ENCODE data around the gene KRTAP10-6.
"Not testable (repeated sequence)": the region's sequence is repeated elsewhere in the genome, so short reads cannot be mapped to it uniquely, and the experiment has no call there.

The KRTAP10-6 gene

GRCh38 chr21:44551340-44551961 lies 40.9 kb downstream of the KRTAP10-6 start, which contains the start of gene KRTAP10-2:
Gene KRTAP10-2 (minus strand): TSS chr21:44551505. CDS start chr21:44551458, 47 bp downstream.
- no peak for DNase-seq
- Histone ChIP-seq H4K12ac (ENCODE audit: low read depth, low read length) (no peak within 1 kb of the TSS), H3K27ac (ENCODE audit: low read depth, low read length) (no peak within 1 kb of the TSS), H2AFZ (ENCODE audit: insufficient read depth, low read length, poor library complexity) (no peak within 1 kb of the TSS), H3K9ac (ENCODE audit: low read length) (no peak within 1 kb of the TSS), H4K8ac (ENCODE audit: low read depth, low read length) (no peak within 1 kb of the TSS), H3K4ac (ENCODE audit: low read depth, low read length) (no peak within 1 kb of the TSS), H3K36me3 (ENCODE audit: control insufficient read depth in 1 of 2, insufficient read depth in 2 of 2, low read length in 2 of 2) (peaks cover 0 to 2% of the 10 kb centered on the region in 2 experiments), H2BK5ac (ENCODE audit: low read depth, low read length, poor library complexity) (no peak within 1 kb of the TSS), H3K14ac (ENCODE audit: low read length) (no peak within 1 kb of the TSS), H4K91ac (ENCODE audit: low read depth, low read length) (peak within 1 kb of the TSS; percentile 44), H2AK5ac (ENCODE audit: low read length) (no peak within 1 kb of the TSS), H3K4me1 (ENCODE audit: control insufficient read depth in 1 of 2, insufficient read depth in 2 of 2, low read length in 2 of 2) (peaks cover 0 to 10% of the 10 kb centered on the region in 2 experiments), H3K4me2 (ENCODE audit: low read length) (no peak within 1 kb of the TSS), H3K9me3 (ENCODE audit: insufficient read depth, low read depth, low read length) (peaks cover 8% of the 10 kb centered on the region), H3K79me1 (ENCODE audit: low read length) (peaks cover 11% of the 10 kb centered on the region), H2BK120ac (ENCODE audit: insufficient read depth, low read length, poor library complexity) (no peak within 1 kb of the TSS), H3K4me3 (ENCODE audit: low read depth, low read length) (no peak within 1 kb of the TSS), H2BK12ac (ENCODE audit: low read length) (peak within 1 kb of the TSS; percentile 16), H3K18ac (ENCODE audit: low read length) (no peak within 1 kb of the TSS), H3K79me2 (ENCODE audit: control insufficient read depth, insufficient read depth, low read length, poor library complexity) (no peaks in the 10 kb centered on the region), H3K27me3 (ENCODE audit: insufficient read depth, low read length) (no peaks in the 10 kb centered on the region), H3K23ac (ENCODE audit: low read length) (no peak within 1 kb of the TSS)
- WGBS (ENCODE audit: extremely low coverage, insufficient coverage, insufficient read length) = no CpG with 5 or more reads among the region's 17 CpGs

DNA sequence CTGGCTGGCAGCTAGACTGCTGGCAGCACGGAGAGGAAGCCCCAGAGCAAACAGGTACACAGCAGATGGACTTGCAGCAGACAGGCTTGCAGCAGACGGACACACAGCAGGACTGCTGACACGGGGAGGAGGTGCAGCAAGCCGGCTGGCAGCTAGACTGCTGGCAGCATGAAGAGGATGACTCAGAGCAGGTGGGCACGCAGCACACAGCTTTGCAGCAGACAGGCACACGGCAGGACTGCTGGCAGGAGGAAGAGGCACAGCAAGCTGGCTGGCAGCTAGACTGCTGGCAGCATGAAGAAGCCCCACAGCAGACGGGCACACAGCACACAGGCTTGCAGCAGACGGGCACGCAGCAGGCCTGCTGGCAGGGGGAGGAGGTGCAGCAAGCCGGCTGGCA lies 41.5 kb downstream of the KRTAP10-6 start:
- Histone ChIP-seq H2BK12ac (ENCODE audit: low read length) (no peak overlapping the region), H2BK5ac (ENCODE audit: low read depth, low read length, poor library complexity) (no peak overlapping the region), H3K4me3 (ENCODE audit: low read depth, low read length) (no peak overlapping the region), H3K36me3 (ENCODE audit: control insufficient read depth in 1 of 2, insufficient read depth in 2 of 2, low read length in 2 of 2) (peaks cover 0 to 2% of the 10 kb centered on the region in 2 experiments), H2BK120ac (ENCODE audit: insufficient read depth, low read length, poor library complexity) (no peak overlapping the region), H3K23ac (ENCODE audit: low read length) (no peak overlapping the region), H2AFZ (ENCODE audit: insufficient read depth, low read length, poor library complexity) (no peak overlapping the region), H3K9ac (ENCODE audit: low read length) (no peak overlapping the region), H3K4me2 (ENCODE audit: low read length) (no peak overlapping the region), H3K14ac (ENCODE audit: low read length) (no peak overlapping the region), H3K4me1 (ENCODE audit: control insufficient read depth in 1 of 2, insufficient read depth in 2 of 2, low read length in 2 of 2) (peaks cover 0 to 10% of the 10 kb centered on the region in 2 experiments), H3K79me1 (ENCODE audit: low read length) (peaks cover 11% of the 10 kb centered on the region), H4K12ac (ENCODE audit: low read depth, low read length) (no peak overlapping the region), H3K27me3 (ENCODE audit: insufficient read depth, low read length) (no peaks in the 10 kb centered on the region), H3K9me3 (ENCODE audit: insufficient read depth, low read depth, low read length) (peaks cover 8% of the 10 kb centered on the region), H3K4ac (ENCODE audit: low read depth, low read length) (no peak overlapping the region), H3K27ac (ENCODE audit: low read depth, low read length) (no peak overlapping the region), H4K8ac (ENCODE audit: low read depth, low read length) (no peak overlapping the region), H3K18ac (ENCODE audit: low read length) (no peak overlapping the region), H4K91ac (ENCODE audit: low read depth, low read length) (no peak overlapping the region), H2AK5ac (ENCODE audit: low read length) (no peak overlapping the region), H3K79me2 (ENCODE audit: control insufficient read depth, insufficient read depth, low read length, poor library complexity) (no peaks in the 10 kb centered on the region)
- no CpG with 5 or more reads among the region's 10 CpGs for WGBS (ENCODE audit: extremely low coverage, insufficient coverage, insufficient read length)
- DNase-seq = no peak

DNA sequence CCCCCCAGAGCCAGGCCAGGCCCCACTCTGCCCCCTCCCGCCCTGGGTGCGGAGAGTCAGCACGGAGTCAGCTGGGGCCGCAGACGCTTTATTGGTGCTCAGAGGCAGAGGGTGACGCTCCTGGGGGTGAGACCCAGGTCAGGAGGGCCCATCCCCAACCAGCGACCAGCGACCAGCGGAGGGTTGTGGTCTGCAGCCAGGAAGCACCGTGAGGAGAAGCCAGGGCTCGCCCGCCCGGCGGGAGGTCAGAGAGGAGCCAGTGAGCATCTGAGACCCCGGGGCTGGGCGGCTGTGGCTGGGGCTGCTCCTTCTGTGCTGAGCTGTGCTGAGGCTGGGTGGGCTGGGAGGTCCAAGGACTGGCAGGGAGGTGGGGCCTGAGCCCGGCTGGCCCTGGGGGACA lies 42.0 kb downstream of the KRTAP10-6 start:
- Histone ChIP-seq H4K91ac (ENCODE audit: low read depth, low read length) (peak overlapping the region; percentile 44), H3K79me1 (ENCODE audit: low read length) (peaks cover 11% of the 10 kb centered on the region), H3K4me1 (ENCODE audit: control insufficient read depth in 1 of 2, insufficient read depth in 2 of 2, low read length in 2 of 2) (peaks cover 0 to 10% of the 10 kb centered on the region in 2 experiments)
- no CpG with 5 or more reads among the region's 17 CpGs for WGBS (ENCODE audit: extremely low coverage, insufficient coverage, insufficient read length)
- not testable (repeated sequence) for H4K8ac ChIP-seq (ENCODE audit: low read depth, low read length); DNase-seq; H3K4ac ChIP-seq (ENCODE audit: low read depth, low read length); H3K23ac ChIP-seq (ENCODE audit: low read length); H3K18ac ChIP-seq (ENCODE audit: low read length); H3K14ac ChIP-seq (ENCODE audit: low read length); H4K12ac ChIP-seq (ENCODE audit: low read depth, low read length); H3K9me3 ChIP-seq (ENCODE audit: insufficient read depth, low read depth, low read length); H2BK120ac ChIP-seq (ENCODE audit: insufficient read depth, low read length, poor library complexity); H3K36me3 ChIP-seq (ENCODE audit: control insufficient read depth in 1 of 2, insufficient read depth in 2 of 2, low read length in 2 of 2); H3K27ac ChIP-seq (ENCODE audit: low read depth, low read length); H2BK12ac ChIP-seq (ENCODE audit: low read length); H2AK5ac ChIP-seq (ENCODE audit: low read length); H2BK5ac ChIP-seq (ENCODE audit: low read depth, low read length, poor library complexity); H3K79me2 ChIP-seq (ENCODE audit: control insufficient read depth, insufficient read depth, low read length, poor library complexity); H3K4me2 ChIP-seq (ENCODE audit: low read length); H3K27me3 ChIP-seq (ENCODE audit: insufficient read depth, low read length); H2AFZ ChIP-seq (ENCODE audit: insufficient read depth, low read length, poor library complexity); H3K4me3 ChIP-seq (ENCODE audit: low read depth, low read length); H3K9ac ChIP-seq (ENCODE audit: low read length)

DNA sequence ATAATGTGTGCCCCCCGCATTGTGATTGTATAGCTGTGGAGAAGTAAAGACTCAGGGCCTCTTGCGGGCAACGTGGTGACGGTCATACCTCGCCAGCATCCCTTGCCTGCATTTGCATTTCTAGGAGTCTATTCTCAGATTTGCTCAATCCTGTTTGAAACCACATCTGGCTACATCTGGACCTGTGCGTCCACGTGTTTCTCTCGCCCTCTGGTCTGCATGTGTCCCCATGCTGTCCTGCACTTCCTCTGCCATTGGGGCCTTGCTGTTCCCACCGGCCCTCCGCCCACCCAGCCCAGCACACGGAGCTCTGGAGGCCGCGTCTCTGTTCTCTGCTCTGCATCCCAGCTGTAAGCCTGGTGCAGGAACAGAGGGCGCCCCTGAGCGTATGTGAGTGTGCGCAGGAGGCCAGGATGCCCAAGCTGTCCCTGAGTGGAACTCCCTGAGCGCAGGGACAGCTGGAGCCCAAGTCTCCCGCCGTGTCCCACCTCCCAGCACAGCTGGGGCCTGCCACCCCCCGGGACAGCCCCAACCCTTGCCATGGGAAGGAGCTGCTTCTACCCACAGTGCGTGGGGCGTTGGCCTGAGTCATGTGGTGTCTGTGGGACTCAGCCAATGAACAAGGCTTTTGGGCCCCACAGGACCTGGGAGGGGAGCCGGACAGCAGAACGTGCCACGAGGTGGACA lies 42.6 kb downstream of the KRTAP10-6 start:
- H2AK5ac ChIP-seq (ENCODE audit: low read length) = no peak overlapping the region

More for the DNA sequence above, 42.6 kb downstream of the KRTAP10-6 start:
- no peak overlapping the region for H3K4me2 ChIP-seq (ENCODE audit: low read length)
- peak overlapping the region; percentile 44 for H4K91ac ChIP-seq (ENCODE audit: low read depth, low read length)
- H3K27me3 ChIP-seq (ENCODE audit: insufficient read depth, low read length) = no peaks in the 10 kb centered on the region
- DNase-seq = no peak
- no peak overlapping the region for H3K14ac ChIP-seq (ENCODE audit: low read length)
- no peak overlapping the region for H2BK120ac ChIP-seq (ENCODE audit: insufficient read depth, low read length, poor library complexity)
- peaks cover 0 to 2% of the 10 kb centered on the region in 2 experiments for H3K36me3 ChIP-seq (ENCODE audit: control insufficient read depth in 1 of 2, insufficient read depth in 2 of 2, low read length in 2 of 2)
- H4K8ac ChIP-seq (ENCODE audit: low read depth, low read length) = no peak overlapping the region
- H3K27ac ChIP-seq (ENCODE audit: low read depth, low read length) = no peak overlapping the region
- H3K23ac ChIP-seq (ENCODE audit: low read length) = no peak overlapping the region
- WGBS (ENCODE audit: extremely low coverage, insufficient coverage, insufficient read length) = no CpG with 5 or more reads among the region's 25 CpGs
- no peaks in the 10 kb centered on the region for H3K79me2 ChIP-seq (ENCODE audit: control insufficient read depth, insufficient read depth, low read length, poor library complexity)
- H3K79me1 ChIP-seq (ENCODE audit: low read length) = peaks cover 11% of the 10 kb centered on the region
- no peak overlapping the region for H3K4me3 ChIP-seq (ENCODE audit: low read depth, low read length)
- no peak overlapping the region for H3K9ac ChIP-seq (ENCODE audit: low read length)
- H2BK5ac ChIP-seq (ENCODE audit: low read depth, low read length, poor library complexity) = no peak overlapping the region
- no peak overlapping the region for H2AFZ ChIP-seq (ENCODE audit: insufficient read depth, low read length, poor library complexity)
- H3K9me3 ChIP-seq (ENCODE audit: insufficient read depth, low read depth, low read length) = peaks cover 8% of the 10 kb centered on the region
- no peak overlapping the region for H3K4ac ChIP-seq (ENCODE audit: low read depth, low read length)
- no peak overlapping the region for H3K18ac ChIP-seq (ENCODE audit: low read length)
- H3K4me1 ChIP-seq (ENCODE audit: control insufficient read depth in 1 of 2, insufficient read depth in 2 of 2, low read length in 2 of 2) = peaks cover 0 to 10% of the 10 kb centered on the region in 2 experiments
- no peak overlapping the region for H4K12ac ChIP-seq (ENCODE audit: low read depth, low read length)
- peak overlapping the region; percentile 10 for H2BK12ac ChIP-seq (ENCODE audit: low read length)
